ENCODE results near the gene SLC26A11. TPM values are rescaled to one million over a fixed set of nuclear protein-coding genes. Genes with fewer than 3 reads are reported as not detected.

SLC26A11 gene
- total RNA-seq, 1 experiment from 2014 or later: 37.1 TPM

DNA sequence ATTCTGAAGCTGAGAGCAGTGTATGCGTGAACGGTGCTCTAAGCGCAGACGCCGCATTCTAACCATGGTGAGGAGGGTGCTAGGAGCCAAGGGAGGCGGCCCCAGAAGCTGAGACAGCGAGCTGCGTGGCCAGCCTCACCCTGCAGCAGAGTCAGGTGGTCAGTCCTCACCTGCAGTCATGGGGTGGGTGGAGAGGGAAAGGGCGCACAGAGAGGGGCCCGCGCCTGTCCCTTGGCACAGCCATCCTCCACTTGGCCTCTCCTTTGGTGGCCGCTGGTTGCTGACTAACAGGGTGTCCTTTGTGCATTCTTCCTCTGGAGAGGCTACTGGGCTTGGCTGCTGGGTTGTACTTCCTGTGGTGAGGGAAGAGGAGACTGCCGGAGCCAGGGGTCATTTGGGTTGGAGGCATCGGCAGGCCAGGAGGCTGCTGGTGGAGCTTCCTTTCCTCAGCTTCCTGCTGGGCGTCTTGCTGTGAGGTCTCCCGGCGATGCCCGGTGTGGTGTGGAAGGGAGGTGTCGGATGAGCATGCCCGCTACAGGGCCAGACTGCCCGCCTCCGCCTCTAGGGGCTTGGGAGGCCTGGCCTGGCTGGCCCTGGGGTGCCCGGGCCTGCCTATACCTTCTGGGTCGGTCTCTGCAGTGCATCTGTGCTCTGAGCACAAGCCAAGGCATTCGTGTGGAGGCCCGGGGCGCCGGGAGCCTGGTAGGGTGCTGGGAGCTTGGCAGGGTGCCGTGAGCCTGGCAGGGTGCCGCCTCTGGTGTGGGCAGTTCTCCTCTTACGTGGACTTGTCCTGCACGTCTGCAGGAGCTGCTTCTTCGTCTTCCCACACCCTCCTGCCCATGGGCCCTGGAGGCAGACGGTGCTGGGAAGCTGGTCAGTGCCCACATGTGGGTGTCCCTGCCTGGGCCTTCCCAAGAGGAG, 57.8 kb downstream of the SLC26A11 start:
- TF ChIP-seq, protein P1, sequence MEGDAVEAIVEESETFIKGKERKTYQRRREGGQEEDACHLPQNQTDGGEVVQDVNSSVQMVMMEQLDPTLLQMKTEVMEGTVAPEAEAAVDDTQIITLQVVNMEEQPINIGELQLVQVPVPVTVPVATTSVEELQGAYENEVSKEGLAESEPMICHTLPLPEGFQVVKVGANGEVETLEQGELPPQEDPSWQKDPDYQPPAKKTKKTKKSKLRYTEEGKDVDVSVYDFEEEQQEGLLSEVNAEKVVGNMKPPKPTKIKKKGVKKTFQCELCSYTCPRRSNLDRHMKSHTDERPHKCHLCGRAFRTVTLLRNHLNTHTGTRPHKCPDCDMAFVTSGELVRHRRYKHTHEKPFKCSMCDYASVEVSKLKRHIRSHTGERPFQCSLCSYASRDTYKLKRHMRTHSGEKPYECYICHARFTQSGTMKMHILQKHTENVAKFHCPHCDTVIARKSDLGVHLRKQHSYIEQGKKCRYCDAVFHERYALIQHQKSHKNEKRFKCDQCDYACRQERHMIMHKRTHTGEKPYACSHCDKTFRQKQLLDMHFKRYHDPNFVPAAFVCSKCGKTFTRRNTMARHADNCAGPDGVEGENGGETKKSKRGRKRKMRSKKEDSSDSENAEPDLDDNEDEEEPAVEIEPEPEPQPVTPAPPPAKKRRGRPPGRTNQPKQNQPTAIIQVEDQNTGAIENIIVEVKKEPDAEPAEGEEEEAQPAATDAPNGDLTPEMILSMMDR (IDR thresholded peaks at IDR 0.05; ENCODE audit: insufficient read depth in 1 of 2, low read depth in 1 of 2, low read length in 1 of 2, severe bottlenecking in 1 of 2, unreplicated experiment in 1 of 2): no peak
- H3K4me1 Mint-ChIP-seq (ENCODE audit: low read depth, unreplicated experiment): no peaks in the 10 kb centered on the region
- H3K9me3 Mint-ChIP-seq (ENCODE audit: unreplicated experiment): no peaks in the 10 kb centered on the region
- intact Hi-C loops (cut with micrococcal nuclease; ENCODE audit: unreplicated experiment): no loop called here
- no peak overlapping the region for H3K27ac Mint-ChIP-seq (ENCODE audit: unreplicated experiment)
- no peaks in the 10 kb centered on the region for H3K27me3 Mint-ChIP-seq (ENCODE audit: insufficient read depth, unreplicated experiment)
- no peak overlapping the region for H3K4me3 Mint-ChIP-seq (ENCODE audit: unreplicated experiment)
- BruUV-seq (replicated peaks): no TSS peak
- H3K36me3 Mint-ChIP-seq (ENCODE audit: insufficient read depth, unreplicated experiment): peaks cover 31% of the 10 kb centered on the region
- Histone ChIP-seq H3K4me3 (ENCODE audit: low read depth, low read length) (no peak overlapping the region), H3K9me3 (no peaks in the 10 kb centered on the region), H3K4me1 (no peaks in the 10 kb centered on the region), H3K36me3 (ENCODE audit: control insufficient read depth, insufficient read depth, low read length) (peaks cover 2% of the 10 kb centered on the region; the same call in 1 of the 2 replicates), H3K27me3 (replicated peaks; ENCODE audit: control insufficient read depth, insufficient read depth, low read length) (no peaks in the 10 kb centered on the region)
- CTCF ChIA-PET: interaction anchor here (0.7 to 1.3 kb wide), 2 partner anchors 33 to 82 kb away, joined by 3 to 9 read pairs; no protein-coding TSS in a partner anchor
- POLR2A ChIA-PET: no interaction called here
- DNase-seq: no peak

DNA sequence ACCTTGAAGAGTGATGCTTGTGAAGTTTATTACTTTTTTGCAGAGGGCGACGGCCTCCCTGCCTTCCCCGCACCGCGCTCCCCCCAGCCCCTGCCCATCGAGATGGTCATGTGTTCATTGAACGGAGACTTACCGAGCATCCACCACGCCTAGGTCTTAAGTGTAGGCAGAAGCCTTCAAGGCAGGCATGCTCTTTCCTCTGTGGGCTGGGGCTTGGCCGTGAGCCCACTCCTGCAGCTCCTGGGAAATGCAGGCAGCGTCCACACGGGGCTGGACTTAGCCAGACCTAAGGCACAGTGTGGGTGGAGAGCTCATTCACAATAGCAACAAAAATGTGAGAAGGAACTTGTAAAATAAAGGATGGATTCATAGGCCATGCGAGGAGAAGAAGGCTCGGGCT, 59.7 kb downstream of the SLC26A11 start:
- TF ChIP-seq, protein P1 (IDR thresholded peaks at IDR 0.05; ENCODE audit: insufficient read depth in 1 of 2, low read depth in 1 of 2, low read length in 1 of 2, severe bottlenecking in 1 of 2, unreplicated experiment in 1 of 2): no peak
- Mint-ChIP-seq H3K4me1 (ENCODE audit: low read depth, unreplicated experiment) (no peaks in the 10 kb centered on the region), H3K36me3 (ENCODE audit: insufficient read depth, unreplicated experiment) (peaks cover 22% of the 10 kb centered on the region), H3K9me3 (ENCODE audit: unreplicated experiment) (no peaks in the 10 kb centered on the region), H3K4me3 (ENCODE audit: unreplicated experiment) (no peak overlapping the region), H3K27ac (ENCODE audit: unreplicated experiment) (no peak overlapping the region), H3K27me3 (ENCODE audit: insufficient read depth, unreplicated experiment) (no peaks in the 10 kb centered on the region)
- POLR2A ChIA-PET: no interaction called here
- intact Hi-C loops (cut with micrococcal nuclease; ENCODE audit: unreplicated experiment): no loop called here
- Histone ChIP-seq H3K4me1 (no peaks in the 10 kb centered on the region), H3K4me3 (ENCODE audit: low read depth, low read length) (no peak overlapping the region), H3K36me3 (ENCODE audit: control insufficient read depth, insufficient read depth, low read length) (peaks cover 2% of the 10 kb centered on the region; the same call in 1 of the 2 replicates), H3K9me3 (no peaks in the 10 kb centered on the region), H3K27me3 (replicated peaks; ENCODE audit: control insufficient read depth, insufficient read depth, low read length) (no peaks in the 10 kb centered on the region)
- CTCF ChIA-PET: interaction anchor here (0.6 kb wide), 1 partner anchor 273 kb away, joined by 4 read pairs; no protein-coding TSS in a partner anchor
- BruUV-seq (replicated peaks): no TSS peak
- no peak for DNase-seq

DNA sequence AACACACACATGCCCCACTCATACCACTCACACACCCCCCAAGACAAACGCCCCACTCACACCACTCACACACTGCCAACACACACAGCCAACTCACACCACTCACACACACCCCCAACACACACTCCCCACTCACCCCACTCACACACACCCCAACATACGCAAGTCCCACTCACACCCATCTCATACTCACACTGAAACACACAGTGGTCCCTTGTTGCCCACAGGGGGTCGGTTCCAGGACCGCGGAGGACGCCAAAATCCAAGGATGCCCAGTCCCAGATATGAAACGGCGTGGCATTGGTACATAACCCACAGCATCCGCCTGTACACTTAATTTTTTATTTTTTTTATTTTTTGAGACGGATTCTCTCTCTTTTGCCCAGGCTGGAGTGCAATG, 61.3 kb downstream of the SLC26A11 start:
- ChIA-PET CTCF (no interaction called here), POLR2A (no interaction called here)
- Histone ChIP-seq H3K27me3 (replicated peaks; ENCODE audit: control insufficient read depth, insufficient read depth, low read length) (no peaks in the 10 kb centered on the region), H3K9me3 (no peaks in the 10 kb centered on the region), H3K4me1 (no peaks in the 10 kb centered on the region), H3K36me3 (ENCODE audit: control insufficient read depth, insufficient read depth, low read length) (peaks cover 2% of the 10 kb centered on the region; the same call in 1 of the 2 replicates), H3K4me3 (ENCODE audit: low read depth, low read length) (no peak overlapping the region)
- H3K36me3 Mint-ChIP-seq (ENCODE audit: insufficient read depth, unreplicated experiment): peaks cover 10% of the 10 kb centered on the region
- H3K9me3 Mint-ChIP-seq (ENCODE audit: unreplicated experiment): no peaks in the 10 kb centered on the region
- no peaks in the 10 kb centered on the region for H3K27me3 Mint-ChIP-seq (ENCODE audit: insufficient read depth, unreplicated experiment)
- TF ChIP-seq, protein P1 (IDR thresholded peaks at IDR 0.05; ENCODE audit: insufficient read depth in 1 of 2, low read depth in 1 of 2, low read length in 1 of 2, severe bottlenecking in 1 of 2, unreplicated experiment in 1 of 2): no peak
- DNase-seq: no peak
- H3K27ac Mint-ChIP-seq (ENCODE audit: unreplicated experiment): no peak overlapping the region
- H3K4me3 Mint-ChIP-seq (ENCODE audit: unreplicated experiment): no peak overlapping the region
- intact Hi-C loops (cut with micrococcal nuclease; ENCODE audit: unreplicated experiment): no loop called here
- no peaks in the 10 kb centered on the region for H3K4me1 Mint-ChIP-seq (ENCODE audit: low read depth, unreplicated experiment)
- BruUV-seq (replicated peaks): no TSS peak

All from Caco-2 (cell line).